Astrocyte of the spinal cord (primary cell): Measurements from ENCODE around the gene STRIP1.
A peak's percentile ranks its signal among the peaks of the same experiment; 100 is the strongest.

Source experiments
- DNase-seq: peaks from one replicate; pipeline ENCODE4 v3.0.0; 2011; ENCODE audit warnings: low read depth, low spot score
- H3K4me3 ChIP-seq: 2 replicates; pipeline ENCODE4 v1.5.1; 2011; ENCODE audit warnings: low read depth, mild to moderate bottlenecking, low read length, moderate library complexity
- in situ Hi-C: cut with HindIII; loops from 2 replicates; pipeline ENCODE4 v1.10.0; 2017; ENCODE audit warnings: low sequenced_read_pairs
- TF ChIP-seq, protein P1 (sequence below): IDR thresholded peaks from 2 replicates; pipeline ENCODE4 v1.5.1; 2012; ENCODE audit warnings: low read depth, mild to moderate bottlenecking, low read length, inconsistent platforms

STRIP1 gene

DNA sequence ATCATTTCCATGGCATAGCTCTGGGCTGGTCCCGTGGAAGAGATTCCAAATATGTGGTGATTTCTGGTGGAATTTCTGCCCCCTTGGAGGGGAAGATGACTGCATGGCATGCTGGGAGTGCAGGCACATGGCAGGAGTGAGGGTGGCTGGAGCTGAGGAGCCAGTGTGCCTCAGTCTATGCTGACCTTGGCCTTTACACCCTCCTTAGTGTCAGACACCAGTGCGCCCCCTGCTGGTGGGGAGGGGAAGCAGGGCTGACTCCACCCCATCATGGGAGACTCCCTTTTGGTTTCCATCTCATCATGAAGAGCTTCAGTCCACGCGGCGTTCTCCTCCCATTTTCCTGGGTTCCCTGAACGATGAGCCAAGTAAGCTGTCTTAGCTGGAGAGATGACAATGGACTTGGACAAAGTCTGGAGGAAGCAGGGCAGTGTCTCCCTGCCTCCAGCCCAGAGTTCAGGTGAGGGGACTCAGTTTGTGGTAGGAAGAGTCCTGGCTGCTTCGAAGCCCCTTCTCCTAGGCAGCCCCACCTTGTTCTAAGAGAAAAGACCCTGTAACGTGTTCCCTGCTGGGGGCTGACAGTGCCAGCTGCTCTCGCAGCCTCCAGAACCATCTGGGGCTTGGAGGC lies 25.7 kb downstream of the STRIP1 start:
- in situ Hi-C loops: no loop called here
- DNase-seq: no peak
- no peak overlapping the region for H3K4me3 ChIP-seq
- TF ChIP-seq, protein P1, sequence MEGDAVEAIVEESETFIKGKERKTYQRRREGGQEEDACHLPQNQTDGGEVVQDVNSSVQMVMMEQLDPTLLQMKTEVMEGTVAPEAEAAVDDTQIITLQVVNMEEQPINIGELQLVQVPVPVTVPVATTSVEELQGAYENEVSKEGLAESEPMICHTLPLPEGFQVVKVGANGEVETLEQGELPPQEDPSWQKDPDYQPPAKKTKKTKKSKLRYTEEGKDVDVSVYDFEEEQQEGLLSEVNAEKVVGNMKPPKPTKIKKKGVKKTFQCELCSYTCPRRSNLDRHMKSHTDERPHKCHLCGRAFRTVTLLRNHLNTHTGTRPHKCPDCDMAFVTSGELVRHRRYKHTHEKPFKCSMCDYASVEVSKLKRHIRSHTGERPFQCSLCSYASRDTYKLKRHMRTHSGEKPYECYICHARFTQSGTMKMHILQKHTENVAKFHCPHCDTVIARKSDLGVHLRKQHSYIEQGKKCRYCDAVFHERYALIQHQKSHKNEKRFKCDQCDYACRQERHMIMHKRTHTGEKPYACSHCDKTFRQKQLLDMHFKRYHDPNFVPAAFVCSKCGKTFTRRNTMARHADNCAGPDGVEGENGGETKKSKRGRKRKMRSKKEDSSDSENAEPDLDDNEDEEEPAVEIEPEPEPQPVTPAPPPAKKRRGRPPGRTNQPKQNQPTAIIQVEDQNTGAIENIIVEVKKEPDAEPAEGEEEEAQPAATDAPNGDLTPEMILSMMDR: peak; percentile 83

DNA sequence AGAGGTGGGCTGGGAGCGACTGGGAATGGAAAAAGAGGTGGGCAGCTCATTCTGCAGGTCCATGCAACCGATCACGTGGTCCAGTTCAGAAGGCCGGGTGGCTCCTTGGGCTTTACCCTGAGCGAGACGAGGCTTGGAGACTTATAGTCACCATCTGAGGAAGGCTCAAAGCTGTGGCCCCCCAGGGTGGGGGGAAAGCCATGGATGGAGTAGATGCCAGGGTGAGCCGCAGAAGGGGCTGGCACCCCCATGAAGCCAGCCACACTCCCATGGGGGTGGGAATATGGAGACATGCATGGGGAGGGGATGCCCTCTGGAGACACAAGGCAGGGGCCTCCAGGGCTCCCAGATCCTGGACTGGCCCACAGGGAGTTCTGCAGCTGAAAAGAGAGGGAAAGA lies 26.2 kb downstream of the STRIP1 start:
- in situ Hi-C loops: no loop called here
- H3K4me3 ChIP-seq: no peak overlapping the region
- DNase-seq: no peak
- TF ChIP-seq, protein P1: no peak

DNA sequence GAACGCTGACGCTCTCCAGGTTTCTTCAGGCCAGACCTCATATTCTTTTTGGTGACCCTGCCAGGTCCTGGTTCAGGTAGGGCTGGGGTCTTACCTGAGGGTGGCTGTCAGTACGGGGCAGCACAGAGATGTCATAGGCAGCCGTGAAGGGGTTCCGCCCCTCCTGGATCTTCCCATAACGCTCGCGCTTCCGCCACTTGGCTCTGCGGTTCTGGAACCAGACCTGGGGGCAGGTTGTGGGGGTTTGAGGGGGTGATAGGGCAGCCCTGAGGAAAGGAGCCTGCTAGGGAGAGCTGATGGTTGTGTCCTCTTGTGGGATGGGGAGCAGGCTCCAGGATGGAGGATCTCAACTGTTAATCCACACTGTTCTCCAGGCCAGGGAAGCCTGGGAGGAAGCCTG lies 26.9 kb downstream of the STRIP1 start:
- no peak overlapping the region for H3K4me3 ChIP-seq
- no peak for DNase-seq
- TF ChIP-seq, protein P1: no peak
- in situ Hi-C loops: no loop called here

DNA sequence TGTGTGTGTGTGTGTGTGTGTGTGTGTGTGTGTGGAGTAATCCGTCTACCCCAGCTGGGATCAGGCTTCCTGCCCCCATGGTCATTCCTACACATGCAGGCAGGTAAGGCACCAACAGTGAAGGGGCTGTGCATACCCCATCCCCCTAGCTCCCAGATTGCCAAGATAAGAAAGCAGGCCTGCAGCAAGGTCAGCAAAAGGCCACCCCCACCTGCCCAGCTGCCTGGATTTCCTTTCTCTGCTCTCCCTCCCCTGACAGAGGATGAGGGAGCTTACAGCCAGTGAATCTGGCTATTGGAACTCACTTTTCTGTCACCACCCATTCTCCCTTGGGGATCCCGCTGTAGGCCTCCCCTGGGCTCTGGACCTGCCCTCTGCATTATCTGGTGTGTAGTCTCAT lies 28.2 kb downstream of the STRIP1 start:
- TF ChIP-seq, protein P1: no peak
- DNase-seq: no peak
- no peak overlapping the region for H3K4me3 ChIP-seq
- in situ Hi-C loops: no loop called here

DNA sequence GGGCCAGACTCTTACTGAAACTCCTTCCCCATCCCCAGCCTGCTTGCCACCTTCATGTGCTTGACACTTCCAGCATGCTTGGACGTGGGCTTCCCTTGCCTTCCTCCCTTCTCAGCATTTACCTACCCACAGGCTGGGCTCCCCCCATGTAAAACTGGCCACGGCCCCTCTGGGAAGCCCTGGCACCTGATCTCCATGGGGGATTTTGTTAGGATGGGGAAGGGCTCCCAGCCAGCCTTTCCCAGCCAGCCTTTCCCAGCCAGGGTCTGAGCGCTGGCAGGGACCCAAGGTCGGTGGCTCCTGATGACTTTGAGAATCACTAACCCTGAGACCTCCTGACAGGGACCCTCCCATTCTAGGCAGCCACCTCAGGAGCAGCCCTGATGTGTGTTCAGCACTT lies 29.4 kb downstream of the STRIP1 start:
- TF ChIP-seq, protein P1: no peak
- no peak overlapping the region for H3K4me3 ChIP-seq
- in situ Hi-C loops: no loop called here
- no peak for DNase-seq

DNA sequence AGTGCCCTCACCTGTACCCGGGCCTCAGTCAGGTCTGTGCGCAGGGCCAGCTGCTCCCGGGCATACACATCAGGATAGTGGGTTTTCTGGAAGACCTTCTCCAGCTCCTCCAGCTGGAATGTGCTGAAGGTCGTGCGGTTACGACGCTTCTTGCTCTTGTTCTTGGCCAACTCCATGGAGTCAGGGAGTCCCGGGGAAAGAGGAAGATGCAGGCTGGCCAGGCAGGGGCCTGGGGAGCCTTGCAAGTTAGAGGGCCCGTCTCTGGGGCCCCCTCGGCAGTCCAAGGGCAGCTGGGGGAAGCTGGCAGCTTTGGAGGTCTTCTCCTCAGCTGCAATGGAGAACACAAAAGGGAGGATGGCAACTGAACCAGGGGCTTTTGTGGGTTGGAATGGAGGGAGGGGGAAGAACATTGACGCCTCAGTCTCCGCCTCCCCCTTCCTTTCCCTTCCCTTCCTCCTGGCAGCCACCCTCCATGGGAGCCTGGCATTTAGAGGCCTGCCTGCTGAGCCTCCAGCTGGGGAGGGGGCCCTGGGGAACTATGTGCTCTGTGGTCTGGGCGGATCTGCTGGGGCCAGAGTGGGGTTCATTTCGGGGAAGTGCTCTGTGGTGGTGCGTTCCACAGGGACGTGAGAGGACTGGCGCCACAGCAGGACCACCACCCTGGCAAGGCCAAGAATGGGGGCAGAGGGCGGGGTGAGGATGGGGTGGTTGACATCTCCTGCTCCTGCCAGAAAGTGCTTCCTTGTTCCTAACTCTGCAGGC lies 30.3 kb downstream of the STRIP1 start:
- in situ Hi-C loops: no loop called here
- no peak overlapping the region for H3K4me3 ChIP-seq
- TF ChIP-seq, protein P1: no peak
- DNase-seq: no peak
